Ectodermal cell (in vitro differentiated cells): ENCODE data around the gene KLK8.

Experiments used
- H3K27ac ChIP-seq: 2 replicates; pipeline ENCODE4 v1.7.0; 2013; ENCODE audit warnings: mild to moderate bottlenecking, low read depth, low read length; ENCODE audit not compliant: insufficient read depth, poor library complexity, severe bottlenecking
- H3K27me3 ChIP-seq: 2 replicates; pipeline ENCODE4 v1.7.0; 2013; ENCODE audit warnings: mild to moderate bottlenecking, low read length; ENCODE audit not compliant: insufficient read depth, control insufficient read depth, poor library complexity, severe bottlenecking
- H3K36me3 ChIP-seq: one replicate; pipeline ENCODE4 v1.7.0; 2013; ENCODE audit warnings: low read length; ENCODE audit not compliant: control insufficient read depth, insufficient read depth
- H3K4me1 ChIP-seq: one replicate; pipeline ENCODE4 v1.7.0; 2013; ENCODE audit warnings: low read length; ENCODE audit not compliant: control insufficient read depth, insufficient read depth
- H3K4me3 ChIP-seq: 2 replicates; pipeline ENCODE4 v1.7.0; 2013; ENCODE audit warnings: low read depth, low read length, control low read depth; ENCODE audit not compliant: insufficient read depth
- H3K9me3 ChIP-seq: 2 replicates; pipeline ENCODE4 v1.7.0; 2013; ENCODE audit warnings: mild to moderate bottlenecking, low read length, moderate library complexity; ENCODE audit not compliant: control insufficient read depth
- WGBS, 2 experiments: methylation state at CpG; one replicate each; pipeline ENCODE4 v1.1.7; 2013; ENCODE audit warnings: missing lambda C conversion rate in 2 of 2; 5-methylcytosine and 5-hydroxymethylcytosine counted together

Gene KLK8

GRCh38 chr19:51019544-51019925, 18.1 kb upstream of the KLK8 start, which contains the start of gene KLK10:
Gene KLK10 (minus strand): TSS chr19:51019709. CDS start chr19:51019130, 579 bp downstream.
- Histone ChIP-seq H3K36me3 (no peaks in the 10 kb centered on the region), H3K27me3 (peaks cover 64% of the 10 kb centered on the region), H3K4me3 (peak within 1 kb of the TSS; percentile 20), H3K27ac (no peak within 1 kb of the TSS), H3K9me3 (no peaks in the 10 kb centered on the region), H3K4me1 (peaks cover 10% of the 10 kb centered on the region)
- 10% methylated on average over 14 of the region's 14 CpGs for WGBS, 2 experiments

GRCh38 chr19:51018745-51019543, 17.5 kb upstream of the KLK8 start:
- H3K9me3 ChIP-seq = no peaks in the 10 kb centered on the region
- WGBS, 2 experiments = 2% methylated on average over 67 to 68 of the region's 68 CpGs
- H3K36me3 ChIP-seq = no peaks in the 10 kb centered on the region
- H3K27me3 ChIP-seq = peaks cover 65% of the 10 kb centered on the region
- H3K4me3 ChIP-seq = peak overlapping the region; percentile 20
- peaks cover 10% of the 10 kb centered on the region for H3K4me1 ChIP-seq
- no peak overlapping the region for H3K27ac ChIP-seq

- WGBS, 2 experiments = 1 to 2% methylated on average over 68 of the region's 68 CpGs
- Histone ChIP-seq H3K4me3 (peak overlapping the region; percentile 49), H3K27me3 (peaks cover 65% of the 10 kb centered on the region)
Observed at GRCh38 chr19:51016798-51017683, 15.6 kb upstream of the KLK8 start.

GRCh38 chr19:51015691-51016267, 14.4 kb upstream of the KLK8 start:
- peaks cover 10% of the 10 kb centered on the region for H3K4me1 ChIP-seq
- no peaks in the 10 kb centered on the region for H3K36me3 ChIP-seq
- no peak overlapping the region for H3K27ac ChIP-seq
- no peaks in the 10 kb centered on the region for H3K9me3 ChIP-seq
- no peak overlapping the region for H3K4me3 ChIP-seq
- 86 to 88% methylated on average over 18 of the region's 19 CpGs for WGBS, 2 experiments
- peaks cover 63% of the 10 kb centered on the region for H3K27me3 ChIP-seq

More at GRCh38 chr19:51016798-51017683, 15.6 kb upstream of the KLK8 start:
- Histone ChIP-seq H3K9me3 (no peaks in the 10 kb centered on the region), H3K36me3 (no peaks in the 10 kb centered on the region), H3K27ac (no peak overlapping the region), H3K4me1 (peaks cover 10% of the 10 kb centered on the region)

GRCh38 chr19:51014242-51014641, 12.8 kb upstream of the KLK8 start:
- Histone ChIP-seq H3K4me3 (no peak overlapping the region), H3K9me3 (no peaks in the 10 kb centered on the region), H3K4me1 (peaks cover 8% of the 10 kb centered on the region), H3K36me3 (no peaks in the 10 kb centered on the region), H3K27ac (no peak overlapping the region), H3K27me3 (peaks cover 48% of the 10 kb centered on the region)
- 89 to 94% methylated on average over 6 of the region's 6 CpGs for WGBS, 2 experiments

GRCh38 chr19:51012661-51013190, 11.3 kb upstream of the KLK8 start:
- no peaks in the 10 kb centered on the region for H3K9me3 ChIP-seq

GRCh38 chr19:51010066-51010795, 8.8 kb upstream of the KLK8 start:
- H3K4me1 ChIP-seq = no peaks in the 10 kb centered on the region
- H3K4me3 ChIP-seq = no peak overlapping the region
- no peak overlapping the region for H3K27ac ChIP-seq
- no peaks in the 10 kb centered on the region for H3K36me3 ChIP-seq
- WGBS, 2 experiments = 71 to 82% methylated on average over 4 of the region's 4 CpGs
- H3K9me3 ChIP-seq = no peaks in the 10 kb centered on the region
- peaks cover 8% of the 10 kb centered on the region for H3K27me3 ChIP-seq

More at GRCh38 chr19:51012661-51013190, 11.3 kb upstream of the KLK8 start:
- 86 to 91% methylated on average over 12 of the region's 12 CpGs for WGBS, 2 experiments
- Histone ChIP-seq H3K4me1 (peaks cover 5% of the 10 kb centered on the region), H3K36me3 (no peaks in the 10 kb centered on the region), H3K27ac (no peak overlapping the region), H3K4me3 (no peak overlapping the region), H3K27me3 (peaks cover 33% of the 10 kb centered on the region)

- Histone ChIP-seq H3K9me3 (no peaks in the 10 kb centered on the region), H3K27ac (no peak overlapping the region), H3K36me3 (no peaks in the 10 kb centered on the region), H3K27me3 (no peaks in the 10 kb centered on the region), H3K4me1 (no peaks in the 10 kb centered on the region), H3K4me3 (no peak overlapping the region)
- WGBS, 2 experiments = 87% methylated on average over 18 to 19 of the region's 19 CpGs
Observed at GRCh38 chr19:51009061-51009891, 7.9 kb upstream of the KLK8 start.

- no peak overlapping the region for H3K27ac ChIP-seq
- H3K4me3 ChIP-seq = no peak overlapping the region
- WGBS, 2 experiments = 88 to 93% methylated on average over 3 of the region's 3 CpGs
- no peaks in the 10 kb centered on the region for H3K4me1 ChIP-seq
- H3K36me3 ChIP-seq = no peaks in the 10 kb centered on the region
- H3K9me3 ChIP-seq = no peaks in the 10 kb centered on the region
- H3K27me3 ChIP-seq = no peaks in the 10 kb centered on the region
Observed at GRCh38 chr19:51007488-51007887, 6.1 kb upstream of the KLK8 start.
